Medulla oblongata (tissue), 1 donor: ENCODE measurements around the gene PHYH.
"Not testable (repeated sequence)": the region's sequence is repeated elsewhere in the genome, so short reads cannot be mapped to it uniquely, and the experiment has no call there.

Experiments used
- DNase-seq: peaks from one replicate; pipeline ENCODE4 v3.0.0-alpha.2; 2015; ENCODE audit errors: extremely low spot score

Gene PHYH

DNA sequence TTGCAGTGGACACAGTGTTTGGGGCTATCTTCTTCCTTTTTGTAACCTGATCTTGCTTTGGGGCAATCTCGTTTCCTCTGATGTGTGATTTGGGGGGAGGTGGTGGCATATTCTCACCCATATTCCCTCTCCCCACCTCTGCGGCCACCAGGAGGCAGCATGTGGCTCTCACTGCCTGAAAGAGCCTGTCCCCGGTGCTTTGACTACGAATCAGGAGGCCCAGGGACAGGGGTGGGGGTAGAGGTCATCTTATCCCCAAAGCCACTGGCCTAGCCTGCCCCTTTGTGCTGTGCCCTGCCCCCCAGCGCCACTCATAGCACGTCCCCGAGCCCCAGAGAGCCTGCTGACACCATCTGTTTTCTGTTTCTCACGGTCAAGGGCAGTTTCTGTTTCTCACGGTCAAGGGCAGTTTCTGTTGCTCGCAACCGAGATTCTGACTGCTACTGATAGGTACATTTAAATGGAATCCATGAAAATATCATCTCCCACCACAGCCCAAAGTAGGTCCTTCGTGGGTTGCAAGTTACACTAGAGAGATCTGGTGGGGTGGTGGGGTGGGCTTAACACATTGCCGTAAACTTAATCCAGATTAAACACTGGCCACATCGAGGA lies 28.2 kb downstream of the PHYH start:
- DNase-seq: peak; percentile 11

DNA sequence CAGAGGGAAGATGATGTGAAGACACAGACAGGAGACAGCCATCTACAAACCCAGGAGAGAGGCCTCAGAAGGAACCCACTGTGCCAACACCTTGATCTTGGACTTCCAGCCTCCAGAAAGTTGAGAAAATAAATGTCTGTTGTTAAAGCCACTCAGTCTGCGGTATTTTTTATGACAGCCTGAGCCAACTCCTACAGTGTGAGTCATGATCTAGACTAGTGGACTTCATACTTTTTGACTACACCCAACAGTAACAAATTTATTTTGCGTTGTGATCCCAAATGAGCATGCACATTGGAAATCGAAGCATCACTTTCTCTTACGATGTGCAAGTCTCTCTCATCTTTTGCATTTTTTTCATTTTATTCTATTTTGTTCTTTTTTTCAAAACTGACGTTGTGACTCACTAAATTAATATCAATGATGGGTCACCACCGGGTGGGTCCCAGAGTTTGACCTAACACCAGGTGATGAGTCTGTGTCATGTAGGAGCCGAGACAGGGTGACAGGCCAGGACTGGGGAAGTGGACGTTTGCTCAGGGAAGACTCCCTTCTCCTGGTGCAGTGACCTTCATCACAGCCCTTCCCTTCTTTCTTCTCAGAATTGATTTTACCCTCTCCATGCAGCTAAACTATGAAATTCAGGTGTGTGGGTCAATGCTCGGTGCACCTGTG lies 28.9 kb downstream of the PHYH start:
- no peak for DNase-seq

DNA sequence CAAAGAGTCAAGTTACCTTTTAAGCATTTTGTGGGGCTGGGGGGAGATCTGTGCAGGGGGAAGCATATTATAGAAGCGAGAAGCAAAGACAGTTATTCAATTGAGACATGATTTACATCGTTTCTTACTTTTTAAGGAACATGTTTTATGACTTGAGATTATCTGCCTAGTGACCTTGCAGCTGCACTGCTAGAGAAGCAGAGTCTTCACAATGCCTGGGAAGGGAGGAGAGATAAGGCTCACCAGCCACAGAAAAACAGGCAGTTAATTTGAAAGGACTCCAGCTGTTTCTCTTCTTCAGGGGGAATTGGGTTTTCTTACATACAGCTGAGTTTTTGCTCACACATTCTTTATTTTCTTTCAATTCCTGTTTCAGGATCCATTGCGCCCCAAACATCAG lies 31.0 kb downstream of the PHYH start:
- DNase-seq: no peak

DNA sequence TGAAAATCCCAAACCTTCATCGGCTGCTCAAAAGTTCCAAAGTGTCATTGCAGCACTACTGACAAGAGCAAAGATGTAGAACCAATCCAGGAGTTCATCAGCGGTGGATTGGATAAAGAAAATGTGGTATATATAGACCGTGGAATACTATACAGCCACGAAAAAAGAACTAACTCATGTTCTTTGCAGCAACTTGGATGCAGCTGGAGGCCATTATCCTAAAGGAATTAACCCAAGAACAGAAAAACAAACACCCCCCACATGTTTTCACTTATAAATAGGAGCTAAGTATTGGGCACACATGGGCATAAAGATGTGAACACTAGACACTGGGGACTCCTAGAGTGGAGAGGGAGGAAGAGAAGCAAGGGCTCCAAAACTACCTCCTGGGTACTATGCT lies 31.6 kb downstream of the PHYH start:
- DNase-seq: no peak

DNA sequence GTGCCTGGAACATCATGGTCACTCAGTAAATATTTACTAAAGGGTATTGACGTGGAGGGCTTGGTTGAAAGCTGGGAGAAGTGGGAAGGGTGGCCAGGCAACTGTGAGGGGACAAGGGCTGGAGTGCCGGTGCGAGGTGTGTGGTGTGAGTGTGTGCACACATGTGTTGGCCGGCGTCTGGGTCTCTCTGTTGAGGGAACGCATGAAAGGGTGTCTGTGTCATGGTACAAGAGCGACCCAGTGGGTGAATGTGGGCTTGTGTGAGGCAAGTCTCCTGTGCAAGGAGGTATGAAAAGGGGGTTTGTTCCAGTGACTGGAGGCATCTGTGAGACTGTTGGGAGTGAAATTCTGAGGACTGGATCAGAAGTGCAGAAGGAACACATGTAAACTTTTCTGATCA lies 36.3 kb downstream of the PHYH start:
- no peak for DNase-seq

DNA sequence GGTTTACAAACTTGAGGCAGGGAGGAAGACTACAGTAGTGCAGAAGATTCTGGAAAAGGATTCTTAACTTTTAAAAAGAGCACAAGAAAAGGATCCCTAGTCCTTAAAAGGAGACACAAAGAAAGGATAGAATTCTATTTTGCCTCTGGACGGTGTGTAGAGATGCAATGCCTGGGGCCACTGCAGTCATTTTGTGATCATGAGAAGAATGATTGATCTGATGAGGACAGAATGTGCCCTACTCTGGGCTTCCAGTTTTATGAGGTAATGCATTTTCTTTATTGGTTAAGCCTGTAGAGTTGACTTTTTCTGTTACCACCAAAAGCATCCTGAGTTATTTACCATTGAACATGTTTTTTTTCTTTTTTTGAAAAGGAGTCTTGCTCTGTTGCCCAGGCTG lies 37.4 kb downstream of the PHYH start:
- no peak for DNase-seq

DNA sequence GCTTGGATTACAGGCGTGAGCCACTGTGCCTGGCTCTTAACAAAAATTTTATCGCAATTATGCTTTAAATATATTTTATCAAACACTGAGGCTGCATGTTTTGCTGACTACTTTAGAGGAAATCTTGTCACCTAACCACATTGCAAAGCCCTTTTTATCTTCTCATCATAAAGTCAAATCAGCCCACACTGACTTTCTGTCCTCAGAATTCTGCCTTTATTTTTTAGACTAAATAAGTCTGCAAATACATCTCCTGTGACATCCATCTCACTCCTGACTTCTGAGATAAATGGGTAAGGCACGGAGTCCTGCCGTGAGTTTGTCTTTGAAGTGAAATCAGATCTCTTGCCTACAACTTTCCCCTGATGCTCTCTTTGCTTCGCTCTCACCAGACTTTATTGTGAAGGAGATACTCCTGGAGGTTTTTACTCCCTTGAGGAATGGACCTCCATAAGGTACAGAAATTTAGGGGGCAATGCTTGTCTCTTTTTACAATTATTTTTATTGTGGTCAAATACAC lies 42.2 kb downstream of the PHYH start:
- no peak for DNase-seq

DNA sequence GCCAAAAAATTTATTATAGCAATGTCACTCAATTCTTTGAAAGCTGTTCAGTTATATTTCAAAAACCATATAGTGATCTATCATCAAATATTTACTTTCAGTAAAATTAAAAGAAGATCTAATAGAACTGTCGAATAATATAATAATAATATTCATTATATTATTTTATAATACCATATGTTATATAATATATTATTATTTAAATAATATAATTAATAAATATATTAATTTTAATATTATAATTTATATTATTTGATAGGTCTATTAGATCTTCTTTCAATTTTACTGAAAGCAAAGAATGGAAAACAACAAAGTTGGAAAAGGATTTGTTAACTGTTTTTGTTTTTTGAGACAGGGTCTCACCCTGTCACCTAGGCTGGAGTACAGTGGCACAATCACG lies 43.2 kb downstream of the PHYH start:
- DNase-seq: no peak

DNA sequence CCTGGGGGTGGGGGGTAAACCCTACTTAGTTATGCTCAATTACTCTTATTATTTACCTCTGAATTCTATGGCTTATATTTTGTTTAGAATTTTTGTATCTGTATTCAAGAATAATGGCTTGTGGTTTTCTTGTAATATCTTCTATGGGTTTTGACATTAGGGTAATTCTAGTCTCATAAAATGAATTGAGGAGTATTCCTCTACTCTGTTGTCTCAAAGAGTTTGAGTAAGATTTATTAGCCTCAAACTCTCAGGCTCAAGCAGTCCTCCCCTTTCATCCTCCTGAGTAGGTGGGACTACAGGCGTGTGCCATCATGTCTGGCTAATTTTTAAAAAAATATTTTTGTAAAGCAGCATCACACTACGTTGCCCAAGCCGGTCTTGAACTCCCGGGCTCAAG lies 46.1 kb downstream of the PHYH start:
- no peak for DNase-seq

DNA sequence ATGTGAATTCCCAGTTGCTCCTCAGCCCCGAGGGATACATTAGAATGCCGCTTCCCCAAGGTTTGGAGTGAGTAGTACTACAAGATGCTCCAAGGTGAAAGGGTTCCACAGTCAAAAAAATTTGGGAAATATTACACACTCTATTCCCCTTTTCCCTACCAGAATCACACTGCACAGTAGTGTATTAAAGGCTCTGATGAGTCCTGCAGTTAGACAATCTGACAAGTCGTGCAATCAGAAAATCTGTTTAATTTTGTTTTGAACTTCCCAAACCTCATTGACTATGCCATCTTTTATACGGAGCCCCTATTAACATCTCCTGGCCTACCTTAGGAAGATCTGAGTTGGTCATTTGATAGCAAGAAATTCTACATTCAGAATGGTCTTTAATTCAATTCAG lies 52.1 kb downstream of the PHYH start:
- no peak for DNase-seq

DNA sequence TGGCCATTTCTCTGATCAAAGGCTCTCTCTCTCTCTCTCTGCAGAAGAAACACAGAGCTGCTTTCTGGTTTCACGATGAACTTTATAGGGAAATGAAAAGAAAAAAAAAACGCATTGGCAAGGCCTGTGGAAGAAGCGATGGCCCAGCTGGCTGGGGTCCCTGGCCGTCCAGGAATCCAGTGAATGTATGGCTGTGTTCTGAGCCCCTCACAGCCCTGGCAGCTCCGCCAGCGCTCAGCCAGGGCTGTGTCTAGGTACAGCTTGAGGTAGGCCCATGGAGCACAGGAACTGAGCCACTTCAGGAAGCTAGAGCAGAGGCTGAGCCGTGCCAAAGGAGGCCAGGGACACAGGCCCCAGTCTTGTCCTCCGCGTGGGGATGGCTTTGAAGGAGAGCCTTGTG lies 52.6 kb downstream of the PHYH start:
- no peak for DNase-seq

DNA sequence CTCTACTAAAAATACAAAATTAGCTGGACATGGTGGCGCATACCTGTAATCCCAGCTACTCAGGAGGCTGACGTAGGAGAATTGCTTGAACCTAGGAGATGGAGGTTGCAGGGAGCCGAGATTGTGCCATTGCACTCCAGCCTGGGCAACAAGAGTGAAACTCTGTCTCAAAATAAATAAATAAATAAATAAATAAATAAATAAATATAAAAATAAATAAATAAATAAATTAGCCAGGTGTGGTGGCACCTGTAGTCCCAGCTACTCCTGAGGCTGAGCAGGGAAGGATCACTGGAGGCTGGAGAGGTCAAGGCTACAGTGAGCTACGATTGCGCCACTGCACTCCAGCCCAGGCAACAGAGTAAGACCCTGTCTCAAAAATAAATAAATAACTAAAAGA lies 57.6 kb downstream of the PHYH start:
- DNase-seq: not testable (repeated sequence)

DNA sequence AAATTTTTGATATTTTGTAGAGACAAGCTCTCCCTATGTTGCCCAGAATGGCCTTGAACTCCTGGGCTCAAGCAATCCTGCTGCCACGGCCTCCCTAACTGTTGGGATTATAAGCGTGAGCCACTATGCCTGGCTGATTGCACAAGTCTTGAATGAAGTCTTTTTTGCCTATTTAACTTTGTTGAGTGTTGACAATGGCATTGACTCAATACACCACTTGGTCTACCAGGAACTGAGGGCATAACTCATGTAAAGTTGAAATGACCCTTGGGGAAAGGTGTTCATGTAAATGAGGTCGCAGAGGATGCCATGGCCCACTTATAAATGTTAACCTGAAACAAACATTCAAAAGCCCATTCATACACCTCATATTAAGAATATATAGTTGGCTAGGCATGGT lies 58.3 kb downstream of the PHYH start:
- no peak for DNase-seq

DNA sequence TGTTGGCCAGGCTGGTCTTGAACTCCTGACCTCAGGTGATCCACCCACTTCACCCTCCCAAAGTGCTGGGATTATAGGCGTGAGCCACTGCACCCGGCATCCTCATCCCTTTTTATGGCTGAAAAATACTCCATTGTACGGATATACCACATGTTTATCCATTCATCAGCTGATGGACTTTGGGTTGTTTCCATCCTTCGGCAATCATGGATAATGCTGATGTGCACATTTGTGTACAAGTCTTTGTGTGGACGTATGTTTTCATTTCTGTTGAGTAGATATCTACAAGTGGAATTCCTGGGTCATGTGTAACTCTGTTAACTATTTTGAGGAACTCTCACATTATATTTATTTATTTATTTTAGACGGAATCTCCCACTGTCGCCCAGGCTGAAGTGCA lies 59.9 kb downstream of the PHYH start:
- no peak for DNase-seq

DNA sequence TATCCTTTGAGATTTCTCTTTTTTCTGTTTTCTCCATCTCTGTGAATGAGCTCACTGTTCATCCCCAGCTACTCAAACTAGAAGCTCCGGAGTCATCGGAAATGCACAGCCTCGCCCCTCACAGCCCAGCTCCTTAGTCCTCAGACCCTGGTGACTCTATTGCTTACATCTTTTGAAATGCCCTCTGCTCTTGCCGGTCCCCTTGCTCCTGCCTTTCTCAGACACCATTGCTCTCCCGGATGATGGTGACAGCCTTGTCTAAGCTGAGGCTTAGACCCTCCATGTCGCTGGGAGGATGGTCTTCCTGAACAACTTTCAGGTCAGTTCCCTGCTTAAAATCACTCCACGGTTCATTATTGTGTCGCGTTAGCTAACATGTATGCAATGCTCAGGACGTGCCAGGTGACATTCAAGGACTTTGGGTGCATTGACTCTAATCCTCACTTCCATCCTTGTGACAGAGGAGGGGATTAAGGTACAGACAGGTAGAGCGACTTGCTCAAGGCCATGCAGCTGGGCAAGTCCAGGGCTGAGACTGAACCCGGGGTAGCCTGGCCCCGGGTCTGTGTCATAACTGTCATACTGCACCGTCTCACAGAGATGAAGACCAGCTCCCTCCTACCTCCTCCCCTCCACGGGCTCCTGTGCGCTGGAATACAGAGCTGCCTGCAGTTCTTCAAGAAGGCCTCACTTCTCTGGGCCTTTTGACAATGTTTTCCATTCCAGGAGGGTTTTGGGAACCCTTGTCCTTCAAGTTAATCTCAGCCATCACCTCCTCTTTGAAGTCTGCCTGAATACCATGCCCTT lies 61.4 kb downstream of the PHYH start:
- no peak for DNase-seq

DNA sequence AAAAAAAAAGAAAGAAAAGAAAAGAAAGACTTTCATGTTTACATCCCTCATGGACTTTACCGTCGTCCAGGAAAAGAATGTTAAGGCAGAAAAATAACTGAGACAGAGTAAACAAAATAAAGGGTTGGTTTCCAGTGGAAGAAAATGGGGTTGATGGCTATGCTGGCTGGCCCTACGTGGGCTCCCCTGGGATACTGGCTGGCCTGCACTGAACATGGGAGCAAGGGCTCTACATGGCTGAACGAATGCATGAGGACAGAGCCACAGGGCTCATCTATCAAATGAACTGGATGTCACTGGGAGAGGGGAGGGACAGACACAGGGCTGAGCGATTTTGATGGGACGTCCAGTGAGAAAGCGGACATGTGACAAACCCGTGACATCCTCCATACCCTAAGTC lies 63.2 kb downstream of the PHYH start:
- no peak for DNase-seq

DNA sequence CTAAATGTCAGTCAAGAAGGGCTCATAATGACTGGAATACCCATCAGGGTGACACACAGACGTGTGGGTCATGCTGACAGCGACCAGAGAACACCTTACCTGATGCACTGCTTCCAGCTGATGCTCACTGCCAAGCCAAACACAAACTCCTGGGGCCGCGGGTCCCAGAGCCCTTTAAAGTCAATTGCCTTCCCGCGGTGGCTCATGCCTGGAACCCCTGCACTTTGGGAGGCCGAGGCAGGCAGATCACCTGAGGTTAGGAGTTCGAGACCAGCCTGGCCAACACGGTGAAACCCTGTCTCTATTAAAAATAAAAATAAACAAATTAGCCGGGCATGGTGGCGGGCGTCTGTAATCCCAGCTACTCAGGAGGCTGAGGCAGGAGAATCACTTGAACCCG lies 65.1 kb downstream of the PHYH start:
- DNase-seq: not testable (repeated sequence)

DNA sequence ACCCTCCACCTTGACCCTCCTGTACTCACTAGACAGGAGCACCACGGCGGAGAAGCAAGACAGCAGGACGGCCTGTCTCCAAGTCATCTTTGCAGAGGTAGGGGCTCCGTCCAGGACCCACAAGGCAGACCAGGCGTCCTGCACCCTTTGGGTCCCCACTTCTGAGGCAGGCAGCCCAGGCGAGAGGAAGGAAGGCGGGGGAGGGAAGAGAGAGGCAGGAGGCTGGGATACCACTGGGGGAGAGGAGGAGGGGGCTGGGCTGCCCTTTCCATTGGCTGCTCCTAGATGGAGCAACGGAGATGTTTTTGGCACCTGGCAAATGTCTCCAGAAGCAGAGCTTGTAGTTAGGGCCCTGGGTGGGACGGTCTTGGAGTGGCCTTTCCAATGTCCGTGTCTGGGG lies 65.7 kb downstream of the PHYH start, which contains the start of gene UCMA:
Gene UCMA, minus strand, starts transcription at position 203 of the 400 bp plus-strand sequence. Its CDS starts 116 bp downstream, at position 87.
- no peak for DNase-seq

DNA sequence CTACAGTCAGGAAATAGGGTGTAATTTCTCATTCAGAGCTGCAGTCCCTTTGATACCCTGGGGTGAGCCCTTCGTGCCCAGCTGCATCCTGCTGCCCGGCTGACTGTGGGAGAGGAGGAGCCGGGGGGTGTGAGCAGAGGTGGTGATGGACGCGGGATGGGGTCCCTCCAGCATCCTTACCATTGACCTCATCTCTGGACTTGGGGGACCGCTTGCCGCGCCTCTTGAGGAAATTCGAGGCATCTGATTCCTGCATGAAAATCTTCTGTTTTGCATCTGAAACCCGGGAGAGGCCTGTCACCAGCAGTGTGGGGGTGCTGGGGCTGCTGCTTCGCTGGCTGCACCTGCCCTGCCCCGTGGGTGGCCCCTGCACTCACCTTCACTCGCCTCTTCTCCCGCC lies 66.5 kb downstream of the PHYH start:
- DNase-seq: no peak

DNA sequence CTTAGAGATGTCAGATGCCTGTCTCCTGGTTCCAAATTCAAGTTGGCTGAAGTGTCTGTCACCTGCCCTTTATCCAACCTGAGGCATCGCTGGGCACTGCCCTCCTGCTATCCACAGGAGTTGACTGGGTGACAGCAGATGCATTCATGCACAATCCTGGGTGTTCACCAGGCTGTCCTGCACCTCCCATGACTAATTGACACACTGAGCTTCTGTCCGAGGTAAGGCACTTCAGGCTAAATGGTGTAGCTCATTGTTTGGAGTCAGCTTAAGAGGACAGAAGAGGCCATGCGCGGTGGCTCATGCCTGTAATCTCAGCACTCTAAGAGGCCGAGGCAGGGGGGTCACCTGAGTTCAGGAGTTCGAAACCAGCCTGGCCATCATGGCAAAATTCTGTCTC lies 68.1 kb downstream of the PHYH start:
- no peak for DNase-seq

DNA sequence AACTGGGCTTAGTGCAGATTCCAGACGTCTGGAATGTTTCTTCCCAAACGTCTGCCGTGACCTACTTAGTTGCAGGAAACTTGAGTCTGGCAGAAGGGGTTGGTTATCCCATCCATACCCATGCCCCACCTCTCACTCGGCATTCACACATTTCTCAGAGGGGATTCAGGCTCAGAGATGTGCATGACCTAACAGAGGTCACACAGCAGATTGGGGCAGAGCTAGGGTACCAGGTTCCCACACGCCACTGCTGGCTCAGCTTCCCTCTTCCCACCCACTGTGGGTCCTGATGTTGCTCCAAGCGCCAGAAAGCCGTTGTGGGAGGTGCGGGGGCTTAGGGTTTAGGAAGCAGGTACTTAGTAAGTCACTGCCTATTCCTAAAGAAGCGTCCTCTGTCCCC lies 68.7 kb downstream of the PHYH start:
- DNase-seq: no peak
